Tibial nerve (tissue), 4 donors: Measurements from ENCODE around the gene SELL. TPM values are rescaled to one million over a fixed set of nuclear protein-coding genes. Genes with fewer than 3 reads are reported as not detected.
"Not testable (repeated sequence)": the region's sequence is repeated elsewhere in the genome, so short reads cannot be mapped to it uniquely, and the experiment has no call there.

Source experiments
- DNase-seq, 2 donors: peaks; one replicate each; pipeline ENCODE4 v3.0.0-alpha.2; 2019; ENCODE audit warnings: low spot score in 2 of 2
- H3K27ac ChIP-seq, 4 donors: fragments of 200-600 bp; sonication (generic) in 3 of 4; one replicate each; pipeline ENCODE4 v1.5.1; 2017 to 2019; ENCODE audit warnings: mild to moderate bottlenecking in 1 of 4
- H3K27me3 ChIP-seq, 2 donors: fragments of 200-600 bp; sonication (generic) in 1 of 2; one replicate each; pipeline versions ENCODE4 v1.5.1 to v1.6.0; 2017 to 2019
- H3K36me3 ChIP-seq, 3 donors: fragments of 200-600 bp; sonication (generic); one replicate each; pipeline ENCODE4 v1.5.1; 2018 to 2019
- H3K4me1 ChIP-seq, 4 donors: fragments of 200-600 bp; sonication (generic) in 3 of 4; one replicate each; pipeline ENCODE4 v1.5.1; 2017 to 2019
- H3K4me3 ChIP-seq, 4 donors: fragments of 200-600 bp; sonication (generic) in 3 of 4; one replicate each; pipeline ENCODE4 v1.5.1; 2017 to 2019; ENCODE audit warnings: mild to moderate bottlenecking in 1 of 4, moderate library complexity in 1 of 4
- H3K9me3 ChIP-seq, 4 donors: fragments of 200-600 bp; sonication (generic) in 3 of 4; one replicate each; pipeline ENCODE4 v1.5.1; 2017 to 2019
- CTCF ChIP-seq, 5 experiments: fragments of 200-600 bp in 3 of 5; fragments of 450-650 bp in 2 of 5; sonication (generic) in 3 of 5; IDR thresholded peaks; one replicate each; pipeline ENCODE4 v1.5.1; 2016 to 2019; ENCODE audit warnings: antibody characterized with exemption in 5 of 5, mild to moderate bottlenecking in 3 of 5, moderate library complexity in 2 of 5
- EP300 ChIP-seq, 2 donors: sonication (generic); formaldehyde crosslinking; IDR thresholded peaks; one replicate each; pipeline ENCODE4 v1.6.1; 2017; ENCODE audit warnings: antibody characterized with exemption in 2 of 2, mild to moderate bottlenecking in 1 of 2
- POLR2A ChIP-seq, 2 donors: fragments of 450-650 bp; IDR thresholded peaks; one replicate each; pipeline ENCODE4 v1.6.1; 2017; ENCODE audit warnings: antibody characterized with exemption in 2 of 2, mild to moderate bottlenecking in 2 of 2, moderate library complexity in 2 of 2
- WGBS, 2 donors: methylation state at CpG; one replicate each; pipeline ENCODE4 v1.1.5; 2018; 5-methylcytosine and 5-hydroxymethylcytosine counted together
- total RNA-seq, 4 donors: library from RNA; depleted of rRNA; stranded (reverse); fragments of >200 nt; gene quantifications; one replicate each; pipeline ENCODE4 v1.1.0, GENCODE V29; 2016

SELL gene
- total RNA-seq, 4 donors from 2014 or later = 2.1 to 5.0 (median 3.4) TPM

GRCh38 chr1:169690489-169690888 is 20.9 kb downstream of the SELL start:
- Histone ChIP-seq H3K4me3 (no peak overlapping the region), H3K27me3 (no peaks in the 10 kb centered on the region), H3K4me1 (peaks cover 0 to 11% (median 0%) of the 10 kb centered on the region in 4 donors), H3K27ac (no peak overlapping the region), H3K36me3 (no peaks in the 10 kb centered on the region), H3K9me3 (no peaks in the 10 kb centered on the region)
- TF ChIP-seq EP300 (IDR thresholded peaks at IDR 0.05) = no peak
- no peak for TF ChIP-seq CTCF (IDR thresholded peaks at IDR 0.05)
- no peak for DNase-seq

GRCh38 chr1:169689395-169689794 is 22.0 kb downstream of the SELL start:
- Histone ChIP-seq H3K9me3 (no peaks in the 10 kb centered on the region), H3K36me3 (no peaks in the 10 kb centered on the region), H3K4me3 (no peak overlapping the region), H3K27ac (no peak overlapping the region), H3K27me3 (no peaks in the 10 kb centered on the region), H3K4me1 (peaks cover 0 to 10% (median 0%) of the 10 kb centered on the region in 4 donors)
- no peak for TF ChIP-seq CTCF (IDR thresholded peaks at IDR 0.05)
- no peak for TF ChIP-seq EP300 (IDR thresholded peaks at IDR 0.05)
- TF ChIP-seq POLR2A (IDR thresholded peaks at IDR 0.05) = no peak
- no peak for DNase-seq
- 54 to 68% methylated on average over 2 of the region's 2 CpGs for WGBS, 2 donors

GRCh38 chr1:169688377-169688776 is 23.0 kb downstream of the SELL start:
- not testable (repeated sequence) for H3K9me3 ChIP-seq, H3K27ac ChIP-seq, H3K27me3 ChIP-seq, DNase-seq, H3K4me3 ChIP-seq, H3K36me3 ChIP-seq, H3K4me1 ChIP-seq
- 96 to 98% methylated on average over 5 of the region's 5 CpGs for WGBS, 2 donors

GRCh38 chr1:169683661-169684060 is 27.8 kb downstream of the SELL start:
- no peak for DNase-seq
- no peaks in the 10 kb centered on the region for H3K36me3 ChIP-seq
- no peak for TF ChIP-seq EP300 (IDR thresholded peaks at IDR 0.05)
- TF ChIP-seq POLR2A (IDR thresholded peaks at IDR 0.05) = no peak
- TF ChIP-seq CTCF (IDR thresholded peaks at IDR 0.05) = no peak
- no peak overlapping the region for H3K4me3 ChIP-seq
- no peaks in the 10 kb centered on the region for H3K27me3 ChIP-seq
- H3K27ac ChIP-seq = no peak overlapping the region
- no peaks in the 10 kb centered on the region for H3K9me3 ChIP-seq
- WGBS, 2 donors = 79 to 85% methylated on average over 3 of the region's 3 CpGs
- H3K4me1 ChIP-seq = peaks cover 0 to 6% (median 3%) of the 10 kb centered on the region in 4 donors

- not testable (repeated sequence) for H3K36me3 ChIP-seq, H3K27ac ChIP-seq, H3K27me3 ChIP-seq, H3K4me3 ChIP-seq, H3K4me1 ChIP-seq, DNase-seq, H3K9me3 ChIP-seq
- 83 to 84% methylated on average over 4 of the region's 4 CpGs for WGBS, 2 donors
These were observed 28.3 kb downstream of the SELL start for GRCh38 chr1:169683168-169683567.

- Histone ChIP-seq H3K4me1 (peaks cover 0 to 6% (median 3%) of the 10 kb centered on the region in 4 donors), H3K9me3 (no peaks in the 10 kb centered on the region), H3K27ac (no peak overlapping the region), H3K27me3 (no peaks in the 10 kb centered on the region), H3K4me3 (no peak overlapping the region), H3K36me3 (no peaks in the 10 kb centered on the region)
- no peak for DNase-seq
- TF ChIP-seq EP300 (IDR thresholded peaks at IDR 0.05) = no peak
- no peak for TF ChIP-seq CTCF (IDR thresholded peaks at IDR 0.05)
- TF ChIP-seq POLR2A (IDR thresholded peaks at IDR 0.05) = no peak
- WGBS, 2 donors = 51 to 56% methylated on average over 2 of the region's 2 CpGs
These were observed 29.3 kb downstream of the SELL start for GRCh38 chr1:169682071-169682470.
